GM19324 (cell line): ENCODE data around the gene SDK1.

ENCODE experiments used
- ATAC-seq: cut with Tn5 transposase; IDR thresholded peaks from one replicate; pipeline ENCODE4 v1.9.1; 2021; ENCODE audit warnings: mild to moderate bottlenecking, moderate library complexity; ENCODE audit not compliant: unreplicated experiment, low FRiP score

SDK1 gene

DNA sequence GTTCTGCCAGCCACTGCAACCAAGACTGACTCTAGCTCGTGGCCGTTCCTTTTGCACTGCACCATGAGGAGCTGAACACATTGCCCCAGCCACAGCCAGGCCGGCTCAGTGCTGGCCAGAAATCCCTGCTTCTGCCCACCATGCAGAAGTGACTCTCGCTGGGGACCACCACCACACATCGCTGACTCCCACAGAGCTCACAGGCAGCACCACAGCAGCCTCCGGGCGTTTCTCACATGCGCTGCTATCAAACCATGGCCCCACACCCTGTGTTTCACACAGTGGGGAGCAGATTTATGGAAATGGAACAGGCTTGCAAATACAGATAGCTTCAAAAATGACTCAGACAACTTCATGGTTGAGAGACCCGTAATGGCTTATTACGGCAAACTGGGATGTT lies 15.4 kb upstream of the SDK1 start:
- ATAC-seq = no peak

DNA sequence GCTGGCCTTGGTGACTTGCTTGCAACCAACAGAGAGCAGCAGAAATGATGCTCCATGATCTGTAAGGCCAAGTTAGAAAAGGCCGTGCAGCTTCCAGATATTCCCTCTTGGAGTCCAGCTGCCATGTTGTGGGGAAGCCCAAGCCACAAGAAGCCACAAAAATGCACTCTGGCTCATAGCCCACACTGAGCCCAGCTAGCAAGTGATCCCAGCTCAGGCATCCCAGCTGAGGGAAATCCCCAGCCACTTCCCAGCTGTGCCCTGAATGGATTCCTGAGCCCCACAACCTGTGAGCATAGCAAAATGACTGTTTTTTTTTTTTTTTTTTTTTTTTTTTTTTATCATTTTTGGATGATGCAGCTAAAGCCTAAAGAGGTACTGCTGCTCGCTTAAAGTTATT lies 11.1 kb upstream of the SDK1 start:
- no peak for ATAC-seq

DNA sequence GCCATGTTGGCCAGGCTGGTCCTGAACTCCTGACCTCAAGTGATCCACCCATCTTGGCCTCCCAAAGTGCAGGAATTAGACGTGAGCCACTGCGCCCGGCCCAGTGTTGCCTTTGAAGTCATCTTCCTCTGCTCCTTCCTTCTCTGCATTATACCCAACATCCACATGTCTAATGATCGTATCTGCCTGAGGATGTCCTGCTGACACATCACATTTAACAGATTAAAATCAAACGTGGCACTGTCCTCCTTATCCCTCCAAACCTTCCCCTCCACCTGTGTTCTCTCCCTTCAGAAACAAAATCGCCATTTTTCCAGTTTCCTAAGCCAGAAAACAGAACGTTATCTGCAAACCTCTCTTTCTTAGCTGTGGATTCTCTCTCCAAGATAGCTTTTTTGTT lies 8.4 kb upstream of the SDK1 start:
- no peak for ATAC-seq

- no peak for ATAC-seq
Measured at GRCh38 chr7:3294432-3295100, 6.5 kb upstream of the SDK1 start.

DNA sequence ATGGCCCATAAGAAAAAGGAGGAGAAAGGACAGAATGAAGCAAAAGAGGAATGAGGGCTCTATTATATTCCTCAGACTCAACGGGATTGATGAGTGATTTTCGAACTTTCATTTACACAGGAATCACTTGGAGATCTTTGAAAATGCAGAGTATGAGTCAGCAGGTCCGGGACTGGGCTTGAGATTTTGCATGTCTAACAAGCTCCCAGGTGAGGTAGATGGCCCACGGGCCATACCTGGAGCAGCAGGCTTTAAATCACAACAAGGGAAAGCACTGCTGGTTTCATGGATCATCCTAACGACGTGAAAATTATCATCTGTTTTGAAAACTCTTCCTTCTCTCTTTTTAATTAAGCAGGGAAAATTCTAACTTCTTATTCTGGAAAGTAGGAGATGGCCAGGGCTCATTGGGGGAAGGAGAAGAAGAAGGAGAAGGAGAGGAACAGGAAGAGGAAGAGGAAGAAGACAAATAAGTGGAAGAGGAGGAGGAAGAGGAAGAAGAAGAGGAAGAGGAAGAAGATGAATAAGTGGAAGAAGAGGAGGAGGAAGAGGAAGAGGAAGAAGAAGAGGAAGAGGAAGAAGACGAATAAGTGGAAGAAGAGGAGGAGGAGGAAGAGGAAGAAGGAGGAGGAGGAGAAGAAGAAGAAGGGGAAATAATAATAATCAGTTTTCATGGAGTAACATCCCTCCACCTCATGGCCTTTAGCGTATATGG lies 3.8 kb upstream of the SDK1 start:
- no peak for ATAC-seq

DNA sequence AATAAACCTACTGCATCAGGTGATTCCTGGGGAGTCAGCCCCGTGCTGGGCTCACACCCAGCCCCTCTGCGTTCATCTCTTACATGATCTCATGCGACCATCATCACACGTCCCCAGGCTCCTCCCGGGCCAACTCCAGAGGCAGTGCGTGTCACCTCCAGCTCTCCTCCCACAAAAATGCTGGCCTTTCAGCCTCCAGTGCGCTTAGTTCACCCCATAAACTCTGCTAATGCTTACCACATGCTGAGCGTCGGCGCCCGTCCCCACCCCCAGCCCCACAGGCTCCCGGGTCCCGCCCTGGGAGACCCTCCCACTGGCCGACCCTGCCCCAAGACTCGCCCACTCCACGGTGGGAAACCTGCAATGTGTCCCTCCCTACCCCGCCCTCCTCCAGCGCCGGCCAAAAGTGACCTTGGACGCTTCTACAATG lies 816 bp upstream of the SDK1 start:
- ATAC-seq = peak; percentile 1

GRCh38 chr7:3301449-3301731 lies 338 bp downstream of the SDK1 start:
- peak; percentile 18 for ATAC-seq

DNA sequence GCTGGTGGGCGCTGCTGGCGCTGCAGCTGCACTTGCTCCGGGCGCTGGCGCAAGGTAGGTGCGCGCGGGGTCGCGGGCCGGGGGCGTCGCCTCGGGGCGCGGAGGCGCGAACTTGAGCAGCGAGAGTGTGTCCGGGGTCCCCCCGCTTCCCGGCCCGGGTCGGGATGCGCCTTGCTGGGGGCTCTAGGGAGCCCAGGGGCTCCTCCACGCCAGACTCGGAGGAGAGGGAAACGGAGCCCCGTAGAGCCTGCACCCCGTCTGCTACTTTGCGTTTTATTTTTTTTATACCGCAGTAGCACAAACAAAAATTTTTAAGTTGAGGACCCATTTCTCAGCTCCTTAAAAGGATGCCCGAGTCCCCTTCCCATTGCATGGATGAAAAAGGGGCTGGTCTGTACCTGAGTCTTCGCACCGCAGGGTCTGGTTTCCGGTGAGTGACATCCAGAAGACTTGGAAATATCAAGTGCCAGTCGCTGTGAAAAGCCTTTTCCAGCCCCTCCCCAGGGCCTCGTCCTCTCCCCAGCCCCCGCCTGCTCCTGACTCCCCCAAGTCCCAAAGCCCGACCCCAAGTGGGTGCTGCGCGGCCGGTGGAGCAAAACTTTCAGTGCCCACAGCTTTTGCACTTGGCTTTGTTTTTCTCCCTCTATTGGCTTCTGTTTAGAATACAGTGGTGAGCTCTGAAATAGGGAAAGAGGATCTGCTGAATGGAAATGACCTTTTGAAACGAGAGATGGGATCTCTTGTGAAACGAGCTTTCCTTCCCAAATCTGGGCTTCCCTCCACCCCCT lies 973 bp downstream of the SDK1 start:
- ATAC-seq = no peak

DNA sequence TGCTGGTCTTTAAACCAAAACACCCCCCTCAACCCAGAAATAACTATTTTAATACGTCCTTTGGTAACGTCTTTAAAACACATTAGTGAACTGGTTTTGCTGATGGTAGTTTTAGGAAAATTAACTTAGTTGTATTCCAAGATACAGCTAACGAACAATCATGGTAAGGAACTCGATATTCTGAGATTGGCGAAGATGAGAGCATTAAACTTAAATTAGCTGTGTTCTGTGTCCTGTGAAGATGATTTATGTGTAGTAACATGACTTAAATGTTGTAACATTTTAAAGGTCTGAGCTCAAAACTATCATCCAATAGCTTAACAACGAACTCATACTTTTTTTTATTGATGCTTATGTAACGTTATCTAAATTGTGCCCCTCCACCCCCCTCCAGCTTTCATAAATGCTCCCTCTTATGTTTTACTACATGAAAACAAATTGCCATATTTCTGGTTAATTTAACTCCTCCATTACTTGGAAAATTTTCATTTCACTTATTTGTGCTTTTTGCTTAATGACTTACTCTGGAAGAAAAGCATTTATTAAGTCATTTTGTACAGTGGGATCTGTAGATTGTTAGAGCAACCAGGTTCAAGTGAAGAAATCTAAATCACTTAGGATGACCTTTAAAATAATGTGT lies 1.7 kb downstream of the SDK1 start:
- ATAC-seq = no peak

DNA sequence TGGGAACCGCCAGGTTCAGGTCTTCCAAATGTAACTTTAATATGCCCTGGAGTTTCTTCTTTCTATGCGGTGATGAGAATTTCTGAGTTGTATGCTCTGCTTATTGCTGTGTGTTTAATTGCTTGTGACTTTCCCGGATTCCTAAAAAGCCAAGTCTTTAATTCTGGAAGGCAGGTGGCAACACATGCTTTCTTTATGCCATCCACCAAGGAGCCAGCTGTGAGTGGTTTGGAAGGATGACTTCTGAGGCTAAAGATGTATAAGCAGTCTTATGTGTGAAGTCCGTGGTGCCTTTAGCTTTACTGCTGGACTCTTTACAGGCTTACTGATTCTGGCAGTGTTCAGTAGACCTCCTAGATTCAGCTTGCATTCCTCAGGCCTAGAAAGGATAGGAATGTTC lies 3.1 kb downstream of the SDK1 start:
- no peak for ATAC-seq

GRCh38 chr7:3307435-3307834 lies 6.4 kb downstream of the SDK1 start:
- ATAC-seq = no peak

DNA sequence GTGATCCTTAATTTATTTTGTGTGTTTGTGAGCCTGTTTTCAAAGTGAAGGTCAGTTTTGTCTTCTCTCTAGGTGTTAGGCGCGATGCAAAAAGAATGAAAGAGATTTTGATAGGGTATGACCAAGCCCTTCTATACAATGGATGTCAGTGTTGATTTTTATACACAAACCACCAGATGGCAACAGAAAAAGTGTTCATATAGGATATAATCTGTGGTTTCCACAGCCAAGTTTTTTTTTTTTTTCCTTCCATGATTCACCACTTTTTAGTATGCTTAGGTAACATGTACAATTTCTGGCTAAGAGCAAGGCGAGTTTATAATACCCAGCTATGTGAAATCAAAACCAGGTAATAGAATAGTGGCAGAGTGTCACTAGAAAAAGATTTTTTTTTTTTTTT lies 8.1 kb downstream of the SDK1 start:
- ATAC-seq = no peak

DNA sequence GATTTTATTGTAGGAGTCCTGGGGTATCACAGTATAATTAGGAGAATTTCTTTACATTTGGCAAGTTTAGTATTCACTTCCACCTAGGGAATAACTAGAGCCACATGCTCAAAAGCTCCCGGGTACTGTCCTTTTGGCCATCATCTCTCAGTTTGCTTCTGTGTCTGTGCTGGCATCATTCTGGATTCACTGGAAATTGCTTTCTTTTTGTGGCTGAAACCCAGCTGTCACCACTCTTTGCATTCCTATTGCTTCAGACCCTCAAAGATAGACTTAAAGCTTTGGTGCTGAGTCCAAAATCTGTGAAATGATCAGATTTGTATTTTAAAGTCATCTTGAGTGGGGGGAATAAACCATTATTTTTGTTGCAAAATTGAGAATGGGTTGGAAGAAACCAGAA lies 8.9 kb downstream of the SDK1 start:
- ATAC-seq = no peak

- no peak for ATAC-seq
Measured at GRCh38 chr7:3310884-3311283, 9.8 kb downstream of the SDK1 start.

GRCh38 chr7:3312583-3312982 lies 11.5 kb downstream of the SDK1 start:
- no peak for ATAC-seq

DNA sequence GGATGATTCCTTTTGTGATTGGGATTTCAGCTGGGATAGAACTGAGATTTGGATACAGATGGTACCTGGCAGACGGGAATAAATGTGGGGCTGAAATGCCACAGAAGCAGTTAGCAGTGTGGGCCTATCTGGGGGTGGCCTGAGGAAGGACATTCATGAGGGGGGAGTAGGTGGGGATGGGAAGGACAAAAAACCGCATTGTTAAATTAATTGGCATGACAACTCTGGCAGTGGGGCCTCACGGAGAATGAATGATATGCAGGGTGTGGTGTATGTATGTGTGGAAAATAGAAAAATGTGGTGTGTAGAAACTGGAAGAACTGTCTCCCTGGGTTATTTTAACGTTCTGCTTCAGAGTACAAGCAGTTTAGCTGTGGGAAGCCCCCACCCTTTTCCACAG lies 17.8 kb downstream of the SDK1 start:
- ATAC-seq = no peak

GRCh38 chr7:3321206-3321605 lies 20.2 kb downstream of the SDK1 start:
- ATAC-seq = no peak

DNA sequence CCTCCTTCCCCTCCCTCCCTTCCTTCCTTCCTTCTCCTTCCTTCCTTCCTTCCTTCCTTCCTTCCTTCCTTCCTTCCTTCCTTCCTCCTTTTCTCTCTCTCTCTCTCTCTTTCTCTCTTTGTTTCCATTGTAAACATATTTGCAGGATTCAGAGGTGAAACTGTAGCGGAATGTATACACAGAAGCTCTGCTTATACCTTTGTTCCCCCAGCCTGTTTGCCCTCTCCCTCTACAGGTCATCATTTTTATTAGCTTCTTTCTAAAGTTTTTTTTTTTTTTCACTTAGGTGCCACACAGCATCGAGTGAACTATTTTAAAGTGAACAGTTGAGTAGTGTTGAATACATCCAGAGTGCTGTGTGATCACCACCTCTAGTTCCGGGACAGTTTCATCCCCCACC lies 20.7 kb downstream of the SDK1 start:
- ATAC-seq = no peak

GRCh38 chr7:3326246-3326645 lies 25.2 kb downstream of the SDK1 start:
- no peak for ATAC-seq

DNA sequence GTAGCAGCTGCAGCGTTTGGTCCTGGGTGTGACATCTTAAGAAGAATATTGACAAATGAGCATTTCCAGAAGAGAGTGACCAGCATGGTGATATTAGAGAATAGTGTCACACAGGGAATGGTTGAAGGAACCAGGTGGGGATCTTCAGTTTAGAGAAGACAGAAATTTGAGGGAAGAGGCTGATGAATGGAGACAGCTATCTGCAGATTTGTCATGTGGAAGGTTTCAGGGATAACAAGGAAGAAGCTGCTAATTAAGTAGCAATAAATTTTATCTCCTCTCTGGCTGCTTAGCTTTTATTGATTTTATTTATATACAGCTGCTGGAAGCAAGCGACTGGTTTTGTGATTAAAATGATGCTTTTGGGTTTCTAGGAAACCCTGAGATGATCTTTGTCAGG lies 26.0 kb downstream of the SDK1 start:
- no peak for ATAC-seq

GRCh38 chr7:3327655-3328054 lies 26.6 kb downstream of the SDK1 start:
- ATAC-seq = no peak
